ENCODE results near the gene CHPF2. TPM values are rescaled to one million over a fixed set of nuclear protein-coding genes. Genes with fewer than 3 reads are reported as not detected.

The CHPF2 gene
- total RNA-seq, 2 experiments from 2014 or later, result 46.1 to 46.8 TPM

- Mint-ChIP-seq H3K4me1 (peaks cover 31% of the 10 kb centered on the region), H3K4me3 (peak within 1 kb of the TSS; percentile 21), H3K27me3 (peaks cover 74% of the 10 kb centered on the region), H3K9me3 (ENCODE audit: low read depth) (no peaks in the 10 kb centered on the region), H3K36me3 (no peaks in the 10 kb centered on the region), H3K27ac (no peak within 1 kb of the TSS)
- CTCF ChIA-PET, result interaction anchor here (0.9 to 1.5 kb wide), 3 partner anchors 15 to 125 kb away, joined by 3 read pairs; no protein-coding TSS in a partner anchor
- DNase-seq (no peak), ATAC-seq (no peak)
Observed at GRCh38 chr7:151248346-151249033, 16.2 kb downstream of the CHPF2 start, which contains the start of gene SMARCD3. Gene SMARCD3 (minus strand): TSS chr7:151248694. CDS start chr7:151248562, 132 bp downstream.

- Mint-ChIP-seq H3K4me3 (peak overlapping the region; percentile 21), H3K27ac (no peak overlapping the region), H3K36me3 (no peaks in the 10 kb centered on the region), H3K27me3 (peaks cover 78% of the 10 kb centered on the region), H3K4me1 (peaks cover 24% of the 10 kb centered on the region), H3K9me3 (ENCODE audit: low read depth) (no peaks in the 10 kb centered on the region)
- ATAC-seq (no peak), DNase-seq (no peak)
- CTCF ChIA-PET, result interaction anchor here (0.6 to 2.2 kb wide), 3 partner anchors 25 to 125 kb away, joined by 3 to 5 read pairs (median 3); no protein-coding TSS in a partner anchor
Observed at GRCh38 chr7:151249034-151249731, 16.9 kb downstream of the CHPF2 start.

- Mint-ChIP-seq H3K4me1 (peaks cover 19% of the 10 kb centered on the region), H3K27me3 (peaks cover 80% of the 10 kb centered on the region), H3K27ac (no peak overlapping the region), H3K36me3 (no peaks in the 10 kb centered on the region), H3K4me3 (no peak overlapping the region), H3K9me3 (ENCODE audit: low read depth) (no peaks in the 10 kb centered on the region)
- ATAC-seq (no peak), DNase-seq (no peak)
- CTCF ChIA-PET, result interaction anchor here (0.9 to 2.2 kb wide), 2 partner anchors 54 to 126 kb away, joined by 3 to 5 read pairs; no protein-coding TSS in a partner anchor
Observed at GRCh38 chr7:151249732-151250072, 17.4 kb downstream of the CHPF2 start.

- no peak overlapping the region for H3K27ac Mint-ChIP-seq
- H3K9me3 Mint-ChIP-seq (ENCODE audit: low read depth), result no peaks in the 10 kb centered on the region
- no peak for DNase-seq
- ATAC-seq, result no peak
- H3K4me1 Mint-ChIP-seq, result peaks cover 14% of the 10 kb centered on the region
- no peak overlapping the region for H3K4me3 Mint-ChIP-seq
- peaks cover 81% of the 10 kb centered on the region for H3K27me3 Mint-ChIP-seq
- H3K36me3 Mint-ChIP-seq, result no peaks in the 10 kb centered on the region
- CTCF ChIA-PET, result interaction anchor here (0.7 to 2.2 kb wide), 4 partner anchors 9 to 54 kb away, joined by 3 to 5 read pairs (median 3); partner anchors contain the start of gene ABCF2
Observed at GRCh38 chr7:151250181-151251132, 18.2 kb downstream of the CHPF2 start.

GRCh38 chr7:151251328-151251688 is 19.0 kb downstream of the CHPF2 start:
- Mint-ChIP-seq H3K36me3 (no peaks in the 10 kb centered on the region), H3K27me3 (peaks cover 78% of the 10 kb centered on the region), H3K9me3 (ENCODE audit: low read depth) (no peaks in the 10 kb centered on the region), H3K27ac (no peak overlapping the region), H3K4me1 (peaks cover 10% of the 10 kb centered on the region), H3K4me3 (no peak overlapping the region)
- no peak for DNase-seq
- CTCF ChIA-PET, result interaction anchor here (1.1 to 2.2 kb wide), 2 partner anchors 8 to 53 kb away, joined by 3 to 5 read pairs; no protein-coding TSS in a partner anchor
- ATAC-seq, result no peak

- H3K27me3 Mint-ChIP-seq, result peaks cover 78% of the 10 kb centered on the region
- H3K27ac Mint-ChIP-seq, result no peak overlapping the region
- peaks cover 10% of the 10 kb centered on the region for H3K4me1 Mint-ChIP-seq
- no peak for ATAC-seq
- H3K4me3 Mint-ChIP-seq, result no peak overlapping the region
- no peaks in the 10 kb centered on the region for H3K36me3 Mint-ChIP-seq
- no peaks in the 10 kb centered on the region for H3K9me3 Mint-ChIP-seq (ENCODE audit: low read depth)
- CTCF ChIA-PET, result interaction anchor here (1.4 kb wide), 1 partner anchor 82 kb away, joined by 5 read pairs; no protein-coding TSS in a partner anchor
- DNase-seq, result no peak
Observed at GRCh38 chr7:151251689-151252560, 19.6 kb downstream of the CHPF2 start.

GRCh38 chr7:151252561-151252835 is 20.2 kb downstream of the CHPF2 start:
- no peaks in the 10 kb centered on the region for H3K9me3 Mint-ChIP-seq (ENCODE audit: low read depth)
- H3K4me1 Mint-ChIP-seq, result peaks cover 10% of the 10 kb centered on the region
- H3K4me3 Mint-ChIP-seq, result no peak overlapping the region
- DNase-seq (no peak), ATAC-seq (no peak)
- no peak overlapping the region for H3K27ac Mint-ChIP-seq
- peaks cover 72% of the 10 kb centered on the region for H3K27me3 Mint-ChIP-seq
- CTCF ChIA-PET, result interaction anchor here (1.0 to 1.4 kb wide), 2 partner anchors 8 to 83 kb away, joined by 3 to 5 read pairs; no protein-coding TSS in a partner anchor
- no peaks in the 10 kb centered on the region for H3K36me3 Mint-ChIP-seq

GRCh38 chr7:151252961-151253711 is 20.9 kb downstream of the CHPF2 start:
- DNase-seq (no peak), ATAC-seq (no peak)
- CTCF ChIA-PET, result interaction anchor here (1.0 to 1.4 kb wide), 2 partner anchors 9 to 83 kb away, joined by 3 to 5 read pairs; no protein-coding TSS in a partner anchor
- H3K4me1 Mint-ChIP-seq, result peaks cover 8% of the 10 kb centered on the region
- H3K4me3 Mint-ChIP-seq, result no peak overlapping the region
- H3K27me3 Mint-ChIP-seq, result peaks cover 72% of the 10 kb centered on the region
- H3K36me3 Mint-ChIP-seq, result no peaks in the 10 kb centered on the region
- no peak overlapping the region for H3K27ac Mint-ChIP-seq
- H3K9me3 Mint-ChIP-seq (ENCODE audit: low read depth), result no peaks in the 10 kb centered on the region

GRCh38 chr7:151254316-151254715 is 22.0 kb downstream of the CHPF2 start:
- H3K9me3 Mint-ChIP-seq (ENCODE audit: low read depth), result no peaks in the 10 kb centered on the region
- CTCF ChIA-PET, result interaction anchor here (1.6 kb wide), 1 partner anchor 12 kb away, joined by 3 read pairs; no protein-coding TSS in a partner anchor
- no peak overlapping the region for H3K4me3 Mint-ChIP-seq
- ATAC-seq (no peak), DNase-seq (no peak)
- no peak overlapping the region for H3K27ac Mint-ChIP-seq
- H3K27me3 Mint-ChIP-seq, result peaks cover 66% of the 10 kb centered on the region
- no peaks in the 10 kb centered on the region for H3K36me3 Mint-ChIP-seq
- peaks cover 3% of the 10 kb centered on the region for H3K4me1 Mint-ChIP-seq

- peaks cover 2% of the 10 kb centered on the region for H3K4me1 Mint-ChIP-seq
- CTCF ChIA-PET, result interaction anchor here (0.9 to 2.3 kb wide), 4 partner anchors 12 to 131 kb away, joined by 3 to 8 read pairs (median 3); no protein-coding TSS in a partner anchor
- no peak overlapping the region for H3K27ac Mint-ChIP-seq
- H3K9me3 Mint-ChIP-seq (ENCODE audit: low read depth), result no peaks in the 10 kb centered on the region
- H3K36me3 Mint-ChIP-seq, result no peaks in the 10 kb centered on the region
- DNase-seq (no peak), ATAC-seq (no peak)
- H3K27me3 Mint-ChIP-seq, result peaks cover 61% of the 10 kb centered on the region
- H3K4me3 Mint-ChIP-seq, result no peak overlapping the region
Observed at GRCh38 chr7:151254851-151255250, 22.6 kb downstream of the CHPF2 start.

- peaks cover 2% of the 10 kb centered on the region for H3K4me1 Mint-ChIP-seq
- H3K4me3 Mint-ChIP-seq, result no peak overlapping the region
- CTCF ChIA-PET, result interaction anchor here (0.9 to 2.3 kb wide), 4 partner anchors 13 to 132 kb away, joined by 3 to 8 read pairs (median 3); no protein-coding TSS in a partner anchor
- H3K27me3 Mint-ChIP-seq, result peaks cover 55% of the 10 kb centered on the region
- no peak overlapping the region for H3K27ac Mint-ChIP-seq
- H3K9me3 Mint-ChIP-seq (ENCODE audit: low read depth), result no peaks in the 10 kb centered on the region
- DNase-seq (no peak), ATAC-seq (no peak)
- no peaks in the 10 kb centered on the region for H3K36me3 Mint-ChIP-seq
Observed at GRCh38 chr7:151255390-151255789, 23.1 kb downstream of the CHPF2 start.
